MCF 10A (cell line): Measurements from ENCODE around the gene CAMKK2. TPM values are rescaled to one million over a fixed set of nuclear protein-coding genes. Genes with fewer than 3 reads are reported as not detected.

Source experiments
- BruUV-seq: library from RNA; stranded (reverse); fragments of 400-500 nt; replicated peaks from 2 replicates; lab custom pipeline; 2021; lab: Mats Ljungman, UMichigan
- CTCF ChIA-PET: fragments of 300-600 bp; sonication (Branson Sonifier 250); formaldehyde crosslinking; extraction: SDS; loops from one replicate; lab custom pipeline; 2021; ENCODE audit warnings: antibody characterized with exemption, inconsistent platforms; lab: Yijun Ruan, JAX
- POLR2A ChIA-PET: fragments of 300-600, 350-650 bp; sonication (Branson Sonifier 250); formaldehyde crosslinking; extraction: SDS; loops from one replicate; lab custom pipeline; 2020; ENCODE audit warnings: antibody characterized with exemption, inconsistent platforms; lab: Yijun Ruan, JAX
- DNase-seq: peaks from one replicate; pipeline ENCODE4 v3.0.0-alpha.2; 2018; ENCODE audit not compliant: unreplicated experiment
- H3K27ac Mint-ChIP-seq: one replicate; pipeline ENCODE4 v1.8.0; 2022; ENCODE audit warnings: mild to moderate bottlenecking, low read depth, mixed read lengths; ENCODE audit not compliant: unreplicated experiment
- H3K27me3 Mint-ChIP-seq: one replicate; pipeline ENCODE4 v1.8.0; 2022; ENCODE audit warnings: mixed read lengths; ENCODE audit not compliant: insufficient read depth, unreplicated experiment
- H3K36me3 Mint-ChIP-seq: one replicate; pipeline ENCODE4 v1.8.0; 2022; ENCODE audit warnings: mild to moderate bottlenecking, moderate library complexity, mixed read lengths; ENCODE audit not compliant: insufficient read depth, unreplicated experiment
- H3K4me1 Mint-ChIP-seq: one replicate; pipeline ENCODE4 v1.8.0; 2022; ENCODE audit warnings: mixed read lengths; ENCODE audit not compliant: insufficient read depth, unreplicated experiment
- H3K4me3 Mint-ChIP-seq: one replicate; pipeline ENCODE4 v1.8.0; 2022; ENCODE audit warnings: mild to moderate bottlenecking, moderate library complexity, mixed read lengths; ENCODE audit not compliant: unreplicated experiment
- H3K9me3 Mint-ChIP-seq: one replicate; pipeline ENCODE4 v1.8.0; 2022; ENCODE audit warnings: mixed read lengths; ENCODE audit not compliant: unreplicated experiment
- intact Hi-C: fragments of 100-400 bp; cut with micrococcal nuclease; formaldehyde crosslinking; loops from 2 replicates; pipeline ENCODE4 v1.14.1; 2022
- total RNA-seq: library from RNA; stranded (reverse); gene quantifications from 2 replicates; pipeline ENCODE4 v1.2.3, GENCODE V29; 2022
- TF ChIP-seq, protein P1 (sequence below): fragments of 200-600 bp; IDR thresholded peaks from one replicate; pipeline ENCODE4 v1.8.0; 2022; ENCODE audit warnings: antibody characterized with exemption, mild to moderate bottlenecking; ENCODE audit not compliant: unreplicated experiment

CAMKK2 gene
- total RNA-seq, 1 experiment from 2014 or later: 36.3 TPM

DNA sequence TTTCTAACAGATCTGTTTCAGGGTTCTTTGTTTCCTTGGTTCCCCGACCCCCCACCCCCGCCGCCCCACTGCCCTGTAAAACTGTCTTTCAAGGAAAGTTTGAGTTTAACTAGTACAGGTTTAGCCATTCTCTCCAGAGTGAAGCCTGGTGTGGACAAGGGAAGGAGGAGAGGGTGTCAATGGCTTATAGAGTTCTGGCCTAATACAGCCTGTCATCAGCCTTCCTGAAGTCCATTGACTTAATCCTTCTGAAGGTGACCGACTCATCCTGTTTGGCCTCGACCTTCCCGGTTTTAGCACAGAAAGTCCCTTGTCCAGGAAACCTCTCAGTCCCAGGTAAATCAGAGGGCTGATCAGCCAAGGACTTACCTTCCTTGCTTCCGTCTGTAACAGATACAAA lies 97.6 kb downstream of the CAMKK2 start:
- Mint-ChIP-seq H3K36me3 (no peaks in the 10 kb centered on the region), H3K4me1 (no peaks in the 10 kb centered on the region), H3K4me3 (no peak overlapping the region), H3K27ac (no peak overlapping the region), H3K27me3 (no peaks in the 10 kb centered on the region), H3K9me3 (no peaks in the 10 kb centered on the region)
- BruUV-seq: no TSS peak
- DNase-seq: no peak
- POLR2A ChIA-PET: no interaction called here
- intact Hi-C loops: no loop called here
- CTCF ChIA-PET: no interaction called here
- TF ChIP-seq, protein P1, sequence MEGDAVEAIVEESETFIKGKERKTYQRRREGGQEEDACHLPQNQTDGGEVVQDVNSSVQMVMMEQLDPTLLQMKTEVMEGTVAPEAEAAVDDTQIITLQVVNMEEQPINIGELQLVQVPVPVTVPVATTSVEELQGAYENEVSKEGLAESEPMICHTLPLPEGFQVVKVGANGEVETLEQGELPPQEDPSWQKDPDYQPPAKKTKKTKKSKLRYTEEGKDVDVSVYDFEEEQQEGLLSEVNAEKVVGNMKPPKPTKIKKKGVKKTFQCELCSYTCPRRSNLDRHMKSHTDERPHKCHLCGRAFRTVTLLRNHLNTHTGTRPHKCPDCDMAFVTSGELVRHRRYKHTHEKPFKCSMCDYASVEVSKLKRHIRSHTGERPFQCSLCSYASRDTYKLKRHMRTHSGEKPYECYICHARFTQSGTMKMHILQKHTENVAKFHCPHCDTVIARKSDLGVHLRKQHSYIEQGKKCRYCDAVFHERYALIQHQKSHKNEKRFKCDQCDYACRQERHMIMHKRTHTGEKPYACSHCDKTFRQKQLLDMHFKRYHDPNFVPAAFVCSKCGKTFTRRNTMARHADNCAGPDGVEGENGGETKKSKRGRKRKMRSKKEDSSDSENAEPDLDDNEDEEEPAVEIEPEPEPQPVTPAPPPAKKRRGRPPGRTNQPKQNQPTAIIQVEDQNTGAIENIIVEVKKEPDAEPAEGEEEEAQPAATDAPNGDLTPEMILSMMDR: no peak

DNA sequence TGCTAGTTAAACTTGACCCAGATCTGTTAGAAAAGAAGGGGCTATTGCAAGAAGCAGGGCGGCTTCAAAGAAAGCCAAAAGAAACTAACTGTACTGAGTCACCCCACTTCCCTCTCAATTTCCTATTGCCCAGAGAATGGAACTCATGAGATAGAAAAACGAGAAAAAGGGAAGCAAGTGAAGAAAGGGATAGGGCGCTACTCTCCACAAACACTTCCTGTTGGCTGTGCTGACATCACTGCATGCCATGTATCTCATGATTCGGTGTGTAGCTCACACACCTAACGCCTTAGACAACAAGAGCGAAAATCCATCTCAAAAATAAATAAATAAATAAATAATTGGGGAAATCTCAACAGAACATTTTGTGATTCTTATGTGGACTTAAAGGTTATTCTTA lies 99.6 kb downstream of the CAMKK2 start:
- Mint-ChIP-seq H3K9me3 (no peaks in the 10 kb centered on the region), H3K4me3 (no peak overlapping the region), H3K27ac (no peak overlapping the region), H3K27me3 (no peaks in the 10 kb centered on the region), H3K4me1 (peaks cover 7% of the 10 kb centered on the region), H3K36me3 (peaks cover 5% of the 10 kb centered on the region)
- TF ChIP-seq, protein P1: no peak
- CTCF ChIA-PET: interaction anchor here (0.7 to 1.1 kb wide), 2 partner anchors 8 to 248 kb away, joined by 3 to 6 read pairs; no protein-coding TSS in a partner anchor
- DNase-seq: no peak
- intact Hi-C loops: no loop called here
- POLR2A ChIA-PET: no interaction called here
- no TSS peak for BruUV-seq

DNA sequence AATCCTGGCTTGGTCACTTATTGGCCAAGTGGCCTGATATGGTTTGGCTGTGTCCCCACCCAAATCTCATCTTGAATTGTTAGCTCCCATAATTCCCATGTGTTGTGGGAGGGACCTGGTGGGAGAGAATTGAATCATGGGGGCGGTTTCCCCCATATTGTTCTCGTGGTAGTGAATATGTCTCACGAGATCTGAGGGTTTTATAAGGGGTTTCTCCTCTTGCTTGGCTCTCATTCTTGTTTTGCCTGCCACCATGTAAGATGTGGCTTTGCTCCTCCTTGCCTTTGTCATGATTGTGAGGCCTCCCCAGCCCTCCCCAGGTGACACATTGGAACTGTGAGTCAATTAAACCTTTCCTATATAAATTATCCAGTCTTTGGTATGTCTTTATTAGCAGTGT lies 105.4 kb downstream of the CAMKK2 start:
- peak overlapping the region; percentile 84 for H3K27ac Mint-ChIP-seq
- H3K27me3 Mint-ChIP-seq: no peaks in the 10 kb centered on the region
- BruUV-seq: no TSS peak
- H3K4me3 Mint-ChIP-seq: no peak overlapping the region
- peaks cover 5% of the 10 kb centered on the region for H3K36me3 Mint-ChIP-seq
- intact Hi-C loops: no loop called here
- ChIA-PET POLR2A (no interaction called here), CTCF (no interaction called here)
- H3K4me1 Mint-ChIP-seq: peaks cover 21% of the 10 kb centered on the region
- TF ChIP-seq, protein P1: no peak
- DNase-seq: no peak
- H3K9me3 Mint-ChIP-seq: no peaks in the 10 kb centered on the region

DNA sequence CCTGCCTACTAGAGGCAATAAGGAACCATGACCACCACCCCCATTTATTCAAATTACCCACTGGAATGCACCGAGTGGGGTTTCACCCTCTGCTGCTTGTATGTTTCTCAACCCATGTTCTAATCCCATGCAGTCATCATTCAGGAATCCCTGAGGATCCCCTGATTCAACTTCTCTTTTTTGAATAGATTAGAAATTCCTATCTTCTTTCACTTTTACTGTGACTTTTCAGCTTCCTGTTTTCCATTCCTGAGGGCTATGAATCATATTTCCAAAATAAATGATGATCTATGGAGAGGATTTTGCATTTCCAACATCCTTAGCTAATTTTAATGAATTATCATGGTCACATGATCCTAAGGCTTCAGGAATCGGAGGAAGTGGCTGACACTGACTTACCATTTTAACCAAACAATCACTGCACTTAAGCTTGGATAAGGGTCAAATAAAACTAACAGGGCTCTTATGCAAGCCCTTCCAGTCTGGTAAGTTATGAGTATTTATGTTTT lies 105.9 kb downstream of the CAMKK2 start:
- BruUV-seq: no TSS peak
- TF ChIP-seq, protein P1: no peak
- peak overlapping the region; percentile 84 for H3K27ac Mint-ChIP-seq

More for the DNA sequence above, 105.9 kb downstream of the CAMKK2 start:
- Mint-ChIP-seq H3K4me1 (peaks cover 21% of the 10 kb centered on the region), H3K36me3 (peaks cover 5% of the 10 kb centered on the region), H3K27me3 (no peaks in the 10 kb centered on the region), H3K4me3 (peak overlapping the region; percentile 34), H3K9me3 (no peaks in the 10 kb centered on the region)
- DNase-seq: peak; percentile 59
- intact Hi-C loops: no loop called here
- ChIA-PET CTCF (interaction anchor here (0.6 kb wide), 1 partner anchor 865 kb away, joined by 3 read pairs; no protein-coding TSS in a partner anchor), POLR2A (no interaction called here)
